ENCODE results near the gene PDGFC.

Gene PDGFC

GRCh38 chr4:156971676-156972378, at the start of gene PDGFC:
Gene PDGFC (minus strand): TSS chr4:156971799. CDS start chr4:156970903, 896 bp downstream.
- no peak for DNase-seq (ENCODE audit: low read depth)

GRCh38 chr4:157020882-157021281, 49.3 kb upstream of the PDGFC start:
- DNase-seq (ENCODE audit: low read depth), result no peak

- no peak for DNase-seq (ENCODE audit: low read depth)
Observed at GRCh38 chr4:157018920-157019490, 47.4 kb upstream of the PDGFC start.

GRCh38 chr4:157014621-157015591, 43.3 kb upstream of the PDGFC start:
- DNase-seq (ENCODE audit: low read depth), result no peak

- DNase-seq (ENCODE audit: low read depth), result no peak
Observed at GRCh38 chr4:157013656-157014055, 42.1 kb upstream of the PDGFC start.

- no peak for DNase-seq (ENCODE audit: low read depth)
Observed at GRCh38 chr4:157012781-157013180, 41.2 kb upstream of the PDGFC start.

GRCh38 chr4:157012296-157012695, 40.7 kb upstream of the PDGFC start:
- no peak for DNase-seq (ENCODE audit: low read depth)

GRCh38 chr4:157010630-157011029, 39.0 kb upstream of the PDGFC start:
- DNase-seq (ENCODE audit: low read depth), result no peak

GRCh38 chr4:157005831-157006230, 34.2 kb upstream of the PDGFC start:
- no peak for DNase-seq (ENCODE audit: low read depth)

- DNase-seq (ENCODE audit: low read depth), result no peak
Observed at GRCh38 chr4:157005193-157005592, 33.6 kb upstream of the PDGFC start.

- no peak for DNase-seq (ENCODE audit: low read depth)
Observed at GRCh38 chr4:157004279-157005161, 32.9 kb upstream of the PDGFC start.

GRCh38 chr4:156999175-156999517, 27.5 kb upstream of the PDGFC start:
- DNase-seq (ENCODE audit: low read depth), result no peak

- no peak for DNase-seq (ENCODE audit: low read depth)
Observed at GRCh38 chr4:156998500-156999174, 27.0 kb upstream of the PDGFC start.

GRCh38 chr4:156992943-156993342, 21.3 kb upstream of the PDGFC start:
- no peak for DNase-seq (ENCODE audit: low read depth)

- DNase-seq (ENCODE audit: low read depth), result no peak
Observed at GRCh38 chr4:156991161-156991560, 19.6 kb upstream of the PDGFC start.

GRCh38 chr4:156983366-156983765, 11.8 kb upstream of the PDGFC start:
- DNase-seq (ENCODE audit: low read depth), result no peak

- DNase-seq (ENCODE audit: low read depth), result no peak
Observed at GRCh38 chr4:156981262-156981769, 9.7 kb upstream of the PDGFC start.

GRCh38 chr4:156977435-156978160, 6.0 kb upstream of the PDGFC start:
- no peak for DNase-seq (ENCODE audit: low read depth)

- DNase-seq (ENCODE audit: low read depth), result no peak
Observed at GRCh38 chr4:156976147-156976546, 4.5 kb upstream of the PDGFC start.

- DNase-seq (ENCODE audit: low read depth), result no peak
Observed at GRCh38 chr4:156975686-156976085, 4.1 kb upstream of the PDGFC start.

All from activated T-cell treated with anti-CD3 and anti-CD28 coated beads for 1 hour (primary cell).